Panc1 (cell line): ENCODE results near the gene MTHFD2L. TPM values are rescaled to one million over a fixed set of nuclear protein-coding genes. Genes with fewer than 3 reads are reported as not detected.

Experiments used
- ATAC-seq: fragments of 200-7000 bp; cut with Tn5 transposase; 2 replicates; pipeline ENCODE4 v1.9.1; 2020; ENCODE audit warnings: mild to moderate bottlenecking, moderate library complexity
- BruUV-seq: library from RNA; stranded (reverse); fragments of 400-500 nt; replicated peaks from 2 replicates; lab custom pipeline; 2021; lab: Mats Ljungman, UMichigan
- CTCF ChIA-PET: fragments of 300-600 bp; sonication (Branson Sonifier 250); formaldehyde crosslinking; loops from one replicate; lab custom pipeline; 2022; ENCODE audit warnings: antibody characterized with exemption; lab: Charles Lee
- POLR2A ChIA-PET: fragments of 300-600 bp; sonication (Branson Sonifier 250); formaldehyde crosslinking; loops from one replicate; lab custom pipeline; 2022; ENCODE audit warnings: antibody characterized with exemption; lab: Charles Lee
- DNase-seq: peaks from one replicate; pipeline ENCODE4 v3.0.0-alpha.2; 2010; ENCODE audit warnings: low read depth, low spot score
- H3K27ac ChIP-seq: 2 replicates; pipeline ENCODE4 v1.5.1; 2011; ENCODE audit warnings: mild to moderate bottlenecking, low read length, inconsistent platforms
- H3K27me3 ChIP-seq: fragments of 200-500 bp; sonication (Bioruptor generic); 2 replicates; pipeline ENCODE4 v1.6.0; 2014; ENCODE audit warnings: low read length, inconsistent platforms; ENCODE audit not compliant: control insufficient read depth, insufficient read depth
- H3K36me3 ChIP-seq: fragments of 200-500 bp; sonication (Bioruptor generic); 2 replicates; pipeline ENCODE4 v1.5.1; 2014; ENCODE audit warnings: inconsistent platforms, mild to moderate bottlenecking, low read length, moderate library complexity; ENCODE audit not compliant: control insufficient read depth, insufficient read depth
- H3K4me1 ChIP-seq: 2 replicates; pipeline ENCODE4 v1.5.1; 2011; ENCODE audit warnings: inconsistent platforms, mild to moderate bottlenecking, low read length, moderate library complexity; ENCODE audit not compliant: control insufficient read depth, insufficient read depth
- H3K4me3 ChIP-seq, 2 experiments: 2 replicates each; pipeline ENCODE4 v1.5.1; 2011 to 2012; ENCODE audit warnings: low read depth in 2 of 2, low read length in 2 of 2, mild to moderate bottlenecking in 2 of 2, inconsistent platforms in 1 of 2, moderate library complexity in 1 of 2
- H3K9me3 ChIP-seq: fragments of 200-500 bp; sonication (Bioruptor generic); 2 replicates; pipeline ENCODE4 v1.5.1; 2014; ENCODE audit warnings: low read depth, mild to moderate bottlenecking, inconsistent platforms, low read length, moderate library complexity; ENCODE audit not compliant: control insufficient read depth, insufficient read depth
- POLR2AphosphoS5 ChIP-seq: IDR thresholded peaks from 2 replicates; pipeline ENCODE4 v1.6.1; 2012; ENCODE audit warnings: mild to moderate bottlenecking, low read depth, low read length, moderate library complexity
- SIN3A ChIP-seq: IDR thresholded peaks from 2 replicates; pipeline ENCODE4 v1.6.1; 2012; ENCODE audit warnings: low read depth, mild to moderate bottlenecking, low read length, moderate library complexity, borderline replicate concordance; ENCODE audit not compliant: insufficient read depth
- TCF7L2 ChIP-seq: IDR thresholded peaks from 2 replicates; pipeline ENCODE4 v1.6.1; 2011; ENCODE audit warnings: mild to moderate bottlenecking, low read depth, low read length, inconsistent platforms
- in situ Hi-C: cut with HindIII; loops from 2 replicates; pipeline ENCODE4 v1.10.0; 2016; ENCODE audit warnings: low sequenced_read_pairs, low pct_unique_long_range_greater_than_20kb
- intact Hi-C: fragments of 100-400 bp; cut with micrococcal nuclease; formaldehyde crosslinking; loops from one replicate; pipeline ENCODE4 v1.10.0; 2022; ENCODE audit not compliant: unreplicated experiment
- total RNA-seq: library from RNA; stranded (reverse); gene quantifications from one replicate; pipeline ENCODE4 v1.2.1, GENCODE V29; 2021; ENCODE audit not compliant: unreplicated experiment
- TF ChIP-seq, protein P1 (sequence below): fragments of 450-650 bp; IDR thresholded peaks from 2 replicates; pipeline ENCODE4 v1.5.1; 2017; ENCODE audit warnings: mild to moderate bottlenecking
- TF ChIP-seq, protein P2 (sequence below), 2 experiments: IDR thresholded peaks; 2 replicates each; pipeline ENCODE4 v1.6.1; 2011 to 2012; ENCODE audit warnings: low read depth in 2 of 2, control low read depth in 1 of 2, low read length in 1 of 2, mild to moderate bottlenecking in 1 of 2, moderate library complexity in 1 of 2; ENCODE audit not compliant: insufficient read depth in 1 of 2

MTHFD2L gene
- total RNA-seq, 1 experiment from 2014 or later: 6.6 TPM

DNA sequence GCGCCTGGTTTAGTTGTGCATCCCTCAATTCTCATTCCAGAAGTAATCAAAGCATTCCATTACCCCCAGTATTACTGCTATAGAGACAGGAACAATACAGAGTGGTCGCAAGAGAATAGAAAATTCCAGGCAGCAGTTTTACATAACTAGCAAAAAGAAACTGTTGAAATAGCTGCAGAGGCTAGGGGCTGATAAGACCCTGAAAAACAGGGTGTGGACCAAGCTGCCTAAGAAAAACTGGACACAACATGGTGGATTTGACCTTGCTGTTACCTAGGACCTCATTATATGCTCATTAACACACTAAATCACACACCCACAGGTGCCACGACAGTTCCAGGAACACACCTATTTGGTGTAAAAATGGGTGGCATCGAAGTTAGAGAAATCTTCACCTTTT, 165.7 kb downstream of the MTHFD2L start:
- in situ Hi-C loops (no loop called here), intact Hi-C loops (loop anchor here (5.0 kb wide), 1 partner anchor 349 kb away; no protein-coding TSS in a partner anchor)
- no peak for TF ChIP-seq SIN3A
- TF ChIP-seq, protein P1, sequence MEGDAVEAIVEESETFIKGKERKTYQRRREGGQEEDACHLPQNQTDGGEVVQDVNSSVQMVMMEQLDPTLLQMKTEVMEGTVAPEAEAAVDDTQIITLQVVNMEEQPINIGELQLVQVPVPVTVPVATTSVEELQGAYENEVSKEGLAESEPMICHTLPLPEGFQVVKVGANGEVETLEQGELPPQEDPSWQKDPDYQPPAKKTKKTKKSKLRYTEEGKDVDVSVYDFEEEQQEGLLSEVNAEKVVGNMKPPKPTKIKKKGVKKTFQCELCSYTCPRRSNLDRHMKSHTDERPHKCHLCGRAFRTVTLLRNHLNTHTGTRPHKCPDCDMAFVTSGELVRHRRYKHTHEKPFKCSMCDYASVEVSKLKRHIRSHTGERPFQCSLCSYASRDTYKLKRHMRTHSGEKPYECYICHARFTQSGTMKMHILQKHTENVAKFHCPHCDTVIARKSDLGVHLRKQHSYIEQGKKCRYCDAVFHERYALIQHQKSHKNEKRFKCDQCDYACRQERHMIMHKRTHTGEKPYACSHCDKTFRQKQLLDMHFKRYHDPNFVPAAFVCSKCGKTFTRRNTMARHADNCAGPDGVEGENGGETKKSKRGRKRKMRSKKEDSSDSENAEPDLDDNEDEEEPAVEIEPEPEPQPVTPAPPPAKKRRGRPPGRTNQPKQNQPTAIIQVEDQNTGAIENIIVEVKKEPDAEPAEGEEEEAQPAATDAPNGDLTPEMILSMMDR: no peak
- no peak for TF ChIP-seq TCF7L2
- TF ChIP-seq, protein P2, sequence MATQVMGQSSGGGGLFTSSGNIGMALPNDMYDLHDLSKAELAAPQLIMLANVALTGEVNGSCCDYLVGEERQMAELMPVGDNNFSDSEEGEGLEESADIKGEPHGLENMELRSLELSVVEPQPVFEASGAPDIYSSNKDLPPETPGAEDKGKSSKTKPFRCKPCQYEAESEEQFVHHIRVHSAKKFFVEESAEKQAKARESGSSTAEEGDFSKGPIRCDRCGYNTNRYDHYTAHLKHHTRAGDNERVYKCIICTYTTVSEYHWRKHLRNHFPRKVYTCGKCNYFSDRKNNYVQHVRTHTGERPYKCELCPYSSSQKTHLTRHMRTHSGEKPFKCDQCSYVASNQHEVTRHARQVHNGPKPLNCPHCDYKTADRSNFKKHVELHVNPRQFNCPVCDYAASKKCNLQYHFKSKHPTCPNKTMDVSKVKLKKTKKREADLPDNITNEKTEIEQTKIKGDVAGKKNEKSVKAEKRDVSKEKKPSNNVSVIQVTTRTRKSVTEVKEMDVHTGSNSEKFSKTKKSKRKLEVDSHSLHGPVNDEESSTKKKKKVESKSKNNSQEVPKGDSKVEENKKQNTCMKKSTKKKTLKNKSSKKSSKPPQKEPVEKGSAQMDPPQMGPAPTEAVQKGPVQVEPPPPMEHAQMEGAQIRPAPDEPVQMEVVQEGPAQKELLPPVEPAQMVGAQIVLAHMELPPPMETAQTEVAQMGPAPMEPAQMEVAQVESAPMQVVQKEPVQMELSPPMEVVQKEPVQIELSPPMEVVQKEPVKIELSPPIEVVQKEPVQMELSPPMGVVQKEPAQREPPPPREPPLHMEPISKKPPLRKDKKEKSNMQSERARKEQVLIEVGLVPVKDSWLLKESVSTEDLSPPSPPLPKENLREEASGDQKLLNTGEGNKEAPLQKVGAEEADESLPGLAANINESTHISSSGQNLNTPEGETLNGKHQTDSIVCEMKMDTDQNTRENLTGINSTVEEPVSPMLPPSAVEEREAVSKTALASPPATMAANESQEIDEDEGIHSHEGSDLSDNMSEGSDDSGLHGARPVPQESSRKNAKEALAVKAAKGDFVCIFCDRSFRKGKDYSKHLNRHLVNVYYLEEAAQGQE (IDR thresholded peaks at IDR 0.05; ENCODE audit: insufficient read depth in 1 of 2, low read depth in 2 of 2, low read length in 1 of 2): no peak
- TF ChIP-seq POLR2AphosphoS5: no peak
- ATAC-seq: no peak
- no peak overlapping the region for H3K4me3 ChIP-seq
- no peaks in the 10 kb centered on the region for H3K27me3 ChIP-seq
- H3K36me3 ChIP-seq: no peaks in the 10 kb centered on the region
- no peak for DNase-seq
- H3K27ac ChIP-seq: no peak overlapping the region
- no peaks in the 10 kb centered on the region for H3K9me3 ChIP-seq
- ChIA-PET POLR2A (no interaction called here), CTCF (no interaction called here)
- no TSS peak for BruUV-seq
- no peaks in the 10 kb centered on the region for H3K4me1 ChIP-seq

DNA sequence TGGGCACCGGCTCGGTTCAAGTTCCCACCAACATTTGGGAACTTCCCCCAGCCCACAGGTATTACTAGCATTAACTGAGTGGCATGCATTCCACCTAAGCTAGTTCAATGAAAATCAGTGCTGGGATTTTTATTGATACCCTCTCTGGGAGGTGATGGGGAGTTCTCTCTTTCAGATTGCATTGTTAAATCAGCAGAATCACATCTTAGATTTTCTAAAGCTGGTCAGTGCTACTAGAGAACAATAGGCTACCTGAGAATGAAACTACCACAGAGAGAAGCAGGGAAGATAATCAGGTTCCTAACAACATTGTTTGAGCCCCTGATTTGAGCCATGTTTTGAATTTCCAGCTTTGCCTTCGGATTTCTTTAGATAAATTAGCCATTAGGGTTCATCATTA, 166.3 kb downstream of the MTHFD2L start:
- DNase-seq (no peak), ATAC-seq (no peak)
- Histone ChIP-seq H3K27ac (no peak overlapping the region), H3K36me3 (no peaks in the 10 kb centered on the region), H3K4me3 (no peak overlapping the region), H3K27me3 (no peaks in the 10 kb centered on the region), H3K4me1 (no peaks in the 10 kb centered on the region), H3K9me3 (no peaks in the 10 kb centered on the region)
- in situ Hi-C loops: no loop called here
- ChIA-PET CTCF (no interaction called here), POLR2A (no interaction called here)
- BruUV-seq: no TSS peak
- intact Hi-C loops: loop anchor here (5.0 kb wide), 1 partner anchor 348 kb away; no protein-coding TSS in a partner anchor
- TF ChIP-seq TCF7L2: no peak

DNA sequence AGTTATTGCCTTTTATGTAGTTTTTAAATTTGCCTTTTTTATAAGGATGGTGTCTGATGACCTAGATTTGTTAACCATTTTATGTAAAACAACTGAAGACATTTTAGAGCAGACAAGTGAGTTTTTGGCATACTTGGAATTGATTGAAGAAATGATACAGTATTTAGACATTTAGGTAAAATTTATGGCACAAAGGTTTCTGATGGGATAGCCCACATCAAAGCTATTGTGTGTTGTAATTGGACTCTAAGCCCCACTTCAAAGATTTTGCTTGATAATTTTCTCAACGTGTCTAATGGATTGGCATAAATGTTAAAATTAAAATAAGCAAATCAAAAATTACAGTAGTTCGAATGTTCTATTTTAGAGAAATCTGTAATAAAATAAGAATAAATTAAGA, 168.0 kb downstream of the MTHFD2L start:
- BruUV-seq: no TSS peak
- Histone ChIP-seq H3K4me1 (no peaks in the 10 kb centered on the region), H3K4me3 (no peak overlapping the region), H3K27me3 (no peaks in the 10 kb centered on the region), H3K27ac (no peak overlapping the region), H3K36me3 (no peaks in the 10 kb centered on the region), H3K9me3 (no peaks in the 10 kb centered on the region)
- CTCF ChIA-PET: no interaction called here
- ATAC-seq (no peak), DNase-seq (no peak)
- TF ChIP-seq POLR2AphosphoS5 (no peak), TCF7L2 (no peak), SIN3A (no peak)
- TF ChIP-seq, protein P1: no peak
- TF ChIP-seq, protein P2 (IDR thresholded peaks at IDR 0.05; ENCODE audit: insufficient read depth in 1 of 2, low read depth in 2 of 2, low read length in 1 of 2): no peak
- intact Hi-C loops (no loop called here), in situ Hi-C loops (no loop called here)
- POLR2A ChIA-PET: no interaction called here
